ENCODE measurements around the gene FCER2. TPM values are rescaled to one million over a fixed set of nuclear protein-coding genes. Genes with fewer than 3 reads are reported as not detected.

The FCER2 gene
- total RNA-seq, 2 experiments from 2014 or later = 3.3 to 4.6 TPM

- H3K4me1 ChIP-seq (ENCODE audit: insufficient read depth, low read length, poor library complexity, severe bottlenecking) = no peaks in the 10 kb centered on the region
- H3K27ac ChIP-seq (ENCODE audit: low read depth, low read length, poor library complexity, severe bottlenecking) = no peak overlapping the region
- no peak for DNase-seq (ENCODE audit: low spot score)
- intact Hi-C loops (cut with micrococcal nuclease; ENCODE audit: unreplicated experiment) = no loop called here
- H3K4me3 ChIP-seq (ENCODE audit: low read depth, low read length, poor library complexity, severe bottlenecking) = no peak overlapping the region
- no peaks in the 10 kb centered on the region for H3K36me3 ChIP-seq (ENCODE audit: insufficient read depth, low read length)
- no peaks in the 10 kb centered on the region for H3K9me3 ChIP-seq (ENCODE audit: low read length)
- ChIA-PET CTCF (ENCODE audit: unreplicated experiment) (no interaction called here), POLR2A (no interaction called here)
- no peaks in the 10 kb centered on the region for H4K20me1 ChIP-seq (ENCODE audit: insufficient read depth, low read length)
- no peak for TF ChIP-seq EZH2phosphoT487 (IDR thresholded peaks at IDR 0.05; ENCODE audit: borderline replicate concordance, low read depth, low read length)
- TF ChIP-seq CTCF (conservative IDR thresholded peaks at IDR 0.05; ENCODE audit: low read length) = no peak
- no peak overlapping the region for H2AFZ ChIP-seq (ENCODE audit: low read length)
- no peak overlapping the region for H3K4me2 ChIP-seq (ENCODE audit: low read length)
- no peaks in the 10 kb centered on the region for H3K79me2 ChIP-seq (ENCODE audit: insufficient read depth, low read depth, low read length)
- no peaks in the 10 kb centered on the region for H3K9me2 ChIP-seq (ENCODE audit: insufficient read depth, low read length)
- BruUV-seq (replicated peaks) = no TSS peak
Observed at GRCh38 chr19:7646426-7646700, 55.6 kb downstream of the FCER2 start.

GRCh38 chr19:7645656-7646425, 56.1 kb downstream of the FCER2 start:
- Histone ChIP-seq H2AFZ (ENCODE audit: low read length) (no peak overlapping the region), H3K9me3 (ENCODE audit: low read length) (no peaks in the 10 kb centered on the region), H3K9me2 (ENCODE audit: insufficient read depth, low read length) (no peaks in the 10 kb centered on the region), H3K4me1 (ENCODE audit: insufficient read depth, low read length, poor library complexity, severe bottlenecking) (no peaks in the 10 kb centered on the region), H3K4me2 (ENCODE audit: low read length) (no peak overlapping the region), H3K4me3 (ENCODE audit: low read depth, low read length, poor library complexity, severe bottlenecking) (no peak overlapping the region), H4K20me1 (ENCODE audit: insufficient read depth, low read length) (no peaks in the 10 kb centered on the region), H3K27ac (ENCODE audit: low read depth, low read length, poor library complexity, severe bottlenecking) (no peak overlapping the region), H3K36me3 (ENCODE audit: insufficient read depth, low read length) (no peaks in the 10 kb centered on the region), H3K79me2 (ENCODE audit: insufficient read depth, low read depth, low read length) (no peaks in the 10 kb centered on the region)
- intact Hi-C loops (cut with micrococcal nuclease; ENCODE audit: unreplicated experiment) = no loop called here
- no peak for TF ChIP-seq CTCF (conservative IDR thresholded peaks at IDR 0.05; ENCODE audit: low read length)
- TF ChIP-seq EZH2phosphoT487 (IDR thresholded peaks at IDR 0.05; ENCODE audit: borderline replicate concordance, low read depth, low read length) = no peak
- BruUV-seq (replicated peaks) = no TSS peak
- CTCF ChIA-PET (ENCODE audit: unreplicated experiment) = no interaction called here
- POLR2A ChIA-PET = no interaction called here
- no peak for DNase-seq (ENCODE audit: low spot score)

- H2AFZ ChIP-seq (ENCODE audit: low read length) = no peak overlapping the region
- intact Hi-C loops (cut with micrococcal nuclease; ENCODE audit: unreplicated experiment) = no loop called here
- POLR2A ChIA-PET = no interaction called here
- no peaks in the 10 kb centered on the region for H3K9me3 ChIP-seq (ENCODE audit: low read length)
- CTCF ChIA-PET (ENCODE audit: unreplicated experiment) = no interaction called here
- no peak overlapping the region for H3K27ac ChIP-seq (ENCODE audit: low read depth, low read length, poor library complexity, severe bottlenecking)
- no peaks in the 10 kb centered on the region for H3K9me2 ChIP-seq (ENCODE audit: insufficient read depth, low read length)
- no peak overlapping the region for H3K4me3 ChIP-seq (ENCODE audit: low read depth, low read length, poor library complexity, severe bottlenecking)
- H3K79me2 ChIP-seq (ENCODE audit: insufficient read depth, low read depth, low read length) = no peaks in the 10 kb centered on the region
- BruUV-seq (replicated peaks) = no TSS peak
- H3K4me2 ChIP-seq (ENCODE audit: low read length) = no peak overlapping the region
- no peak for TF ChIP-seq CTCF (conservative IDR thresholded peaks at IDR 0.05; ENCODE audit: low read length)
- TF ChIP-seq EZH2phosphoT487 (IDR thresholded peaks at IDR 0.05; ENCODE audit: borderline replicate concordance, low read depth, low read length) = no peak
- H4K20me1 ChIP-seq (ENCODE audit: insufficient read depth, low read length) = no peaks in the 10 kb centered on the region
- no peak for DNase-seq (ENCODE audit: low spot score)
- no peaks in the 10 kb centered on the region for H3K4me1 ChIP-seq (ENCODE audit: insufficient read depth, low read length, poor library complexity, severe bottlenecking)
- H3K36me3 ChIP-seq (ENCODE audit: insufficient read depth, low read length) = no peaks in the 10 kb centered on the region
Observed at GRCh38 chr19:7645163-7645562, 56.8 kb downstream of the FCER2 start.

Data from OCI-LY7 (cell line).